WERI-Rb-1 (cell line): ENCODE results near the gene SPOCK1.

Experiments
- DNase-seq: peaks from one replicate; pipeline ENCODE4 v3.0.0-alpha.2; 2020
- H3K27ac ChIP-seq: fragments of 250-450 bp; sonication (Bioruptor Pico); 2 replicates; pipeline ENCODE4 v1.5.1; 2020; ENCODE audit warnings: mild to moderate bottlenecking, moderate library complexity
- H3K27me3 ChIP-seq: fragments of 250-450 bp; sonication (Bioruptor Pico); 2 replicates; pipeline ENCODE4 v1.5.1; 2021; ENCODE audit warnings: mild to moderate bottlenecking, low read depth, moderate library complexity; ENCODE audit not compliant: insufficient read depth, severe bottlenecking
- H3K36me3 ChIP-seq: fragments of 250-450 bp; sonication (Bioruptor Pico); 2 replicates; pipeline ENCODE4 v1.5.1; 2020; ENCODE audit warnings: mild to moderate bottlenecking, moderate library complexity
- H3K4me3 ChIP-seq: 2 replicates; pipeline ENCODE4 v1.5.1; 2011; ENCODE audit warnings: low read depth, mild to moderate bottlenecking, control low read depth, low read length
- H3K9me3 ChIP-seq: fragments of 250-450 bp; sonication (Bioruptor Pico); 2 replicates; pipeline ENCODE4 v1.5.1; 2021; ENCODE audit warnings: mild to moderate bottlenecking, moderate library complexity; ENCODE audit not compliant: severe bottlenecking
- CTCF ChIP-seq: IDR thresholded peaks from 2 replicates; pipeline ENCODE4 v1.5.1; 2011; ENCODE audit warnings: low read depth, mild to moderate bottlenecking, control low read depth, inconsistent platforms, low read length

The SPOCK1 gene

GRCh38 chr5:137409736-137410135, 89.4 kb downstream of the SPOCK1 start:
- Histone ChIP-seq H3K36me3 (no peaks in the 10 kb centered on the region), H3K9me3 (no peaks in the 10 kb centered on the region), H3K27ac (no peak overlapping the region), H3K4me3 (no peak overlapping the region), H3K27me3 (no peaks in the 10 kb centered on the region)
- DNase-seq, result no peak
- no peak for TF ChIP-seq CTCF

GRCh38 chr5:137407090-137407489, 92.0 kb downstream of the SPOCK1 start:
- no peak for TF ChIP-seq CTCF
- Histone ChIP-seq H3K27me3 (no peaks in the 10 kb centered on the region), H3K4me3 (no peak overlapping the region), H3K36me3 (no peaks in the 10 kb centered on the region), H3K27ac (no peak overlapping the region), H3K9me3 (no peaks in the 10 kb centered on the region)
- DNase-seq, result no peak

GRCh38 chr5:137405393-137405792, 93.7 kb downstream of the SPOCK1 start:
- no peak for DNase-seq
- Histone ChIP-seq H3K9me3 (no peaks in the 10 kb centered on the region), H3K27ac (no peak overlapping the region), H3K4me3 (no peak overlapping the region), H3K36me3 (no peaks in the 10 kb centered on the region), H3K27me3 (no peaks in the 10 kb centered on the region)
- no peak for TF ChIP-seq CTCF

GRCh38 chr5:137403869-137404268, 95.3 kb downstream of the SPOCK1 start:
- H3K27me3 ChIP-seq, result no peaks in the 10 kb centered on the region
- no peaks in the 10 kb centered on the region for H3K36me3 ChIP-seq
- no peaks in the 10 kb centered on the region for H3K9me3 ChIP-seq
- H3K27ac ChIP-seq, result no peak overlapping the region
- DNase-seq, result no peak
- TF ChIP-seq CTCF, result no peak
- H3K4me3 ChIP-seq, result no peak overlapping the region

- Histone ChIP-seq H3K36me3 (no peaks in the 10 kb centered on the region), H3K27ac (no peak overlapping the region), H3K9me3 (no peaks in the 10 kb centered on the region), H3K27me3 (no peaks in the 10 kb centered on the region), H3K4me3 (no peak overlapping the region)
- DNase-seq, result no peak
- no peak for TF ChIP-seq CTCF
Measured at GRCh38 chr5:137402436-137403187, 96.5 kb downstream of the SPOCK1 start.

GRCh38 chr5:137401946-137402345, 97.2 kb downstream of the SPOCK1 start:
- no peak for DNase-seq

More at GRCh38 chr5:137401946-137402345, 97.2 kb downstream of the SPOCK1 start:
- H3K36me3 ChIP-seq, result no peaks in the 10 kb centered on the region
- no peak overlapping the region for H3K4me3 ChIP-seq
- H3K9me3 ChIP-seq, result no peaks in the 10 kb centered on the region
- no peak overlapping the region for H3K27ac ChIP-seq
- no peaks in the 10 kb centered on the region for H3K27me3 ChIP-seq
- no peak for TF ChIP-seq CTCF
